Liver (tissue), 9 donors: ENCODE results near the gene ETS2. TPM values are rescaled to one million over a fixed set of nuclear protein-coding genes. Genes with fewer than 3 reads are reported as not detected.

ENCODE experiments used
- DNase-seq: peaks from one replicate; pipeline ENCODE4 v3.0.0-alpha.2; 2017; ENCODE audit warnings: low spot score
- H3K27ac ChIP-seq, 2 donors: one replicate each; pipeline ENCODE4 v1.7.0; 2013; ENCODE audit warnings: inconsistent platforms in 2 of 2, low read length in 2 of 2, control low read depth in 1 of 2, low read depth in 1 of 2, mild to moderate bottlenecking in 1 of 2
- H3K27me3 ChIP-seq, 4 donors: one replicate each; pipeline versions ENCODE4 v1.6.1 to v1.7.0; 2013; ENCODE audit warnings: low read length in 3 of 4, inconsistent platforms in 1 of 4, mild to moderate bottlenecking in 1 of 4, moderate library complexity in 1 of 4; ENCODE audit not compliant: control insufficient read depth in 4 of 4, insufficient read depth in 4 of 4
- H3K36me3 ChIP-seq, 4 donors: one replicate each; pipeline versions ENCODE4 v1.6.1 to v1.7.0; 2013; ENCODE audit warnings: low read length in 3 of 4, mild to moderate bottlenecking in 3 of 4, low read depth in 1 of 4, moderate library complexity in 1 of 4; ENCODE audit not compliant: control insufficient read depth in 4 of 4, insufficient read depth in 3 of 4
- H3K4me1 ChIP-seq, 4 donors: one replicate each; pipeline versions ENCODE4 v1.6.1 to v1.7.0; 2013; ENCODE audit warnings: low read length in 3 of 4, mild to moderate bottlenecking in 3 of 4, moderate library complexity in 1 of 4; ENCODE audit not compliant: control insufficient read depth in 4 of 4, insufficient read depth in 4 of 4
- H3K4me3 ChIP-seq, 3 donors: one replicate each; pipeline versions ENCODE4 v1.6.1 to v1.7.0; 2013; ENCODE audit warnings: low read length in 3 of 3, control low read depth in 1 of 3, low read depth in 1 of 3, mild to moderate bottlenecking in 1 of 3
- H3K9ac ChIP-seq, 2 donors: one replicate each; pipeline ENCODE4 v1.7.0; 2013; ENCODE audit warnings: low read length in 2 of 2, mild to moderate bottlenecking in 2 of 2, moderate library complexity in 2 of 2, control low read depth in 1 of 2, low read depth in 1 of 2
- H3K9me3 ChIP-seq, 4 donors: one replicate each; pipeline versions ENCODE4 v1.6.1 to v1.7.0; 2013; ENCODE audit warnings: low read length in 3 of 4; ENCODE audit not compliant: control insufficient read depth in 4 of 4
- ATF3 ChIP-seq: IDR thresholded peaks from 2 replicates; pipeline ENCODE4 v1.6.1; 2016; ENCODE audit warnings: antibody characterized with exemption
- EGR1 ChIP-seq, 2 donors: IDR thresholded peaks; 2 replicates each; pipeline ENCODE4 v1.6.1; 2016 to 2018; ENCODE audit warnings: antibody characterized with exemption in 2 of 2, low read depth in 2 of 2
- GABPA ChIP-seq, 2 donors: IDR thresholded peaks in 1 of 2; conservative IDR thresholded peaks in 1 of 2; 2 replicates each; pipeline ENCODE4 v1.6.1; 2016; ENCODE audit warnings: antibody characterized with exemption in 2 of 2, mild to moderate bottlenecking in 1 of 2, moderate library complexity in 1 of 2
- HNF4A ChIP-seq, 2 donors: conservative IDR thresholded peaks; 2 replicates each; pipeline ENCODE4 v1.6.1; 2016; ENCODE audit warnings: antibody characterized with exemption in 2 of 2, mild to moderate bottlenecking in 2 of 2
- HNF4G ChIP-seq: IDR thresholded peaks from 2 replicates; pipeline ENCODE4 v1.6.1; 2016; ENCODE audit warnings: antibody characterized with exemption
- MAX ChIP-seq: IDR thresholded peaks from 2 replicates; pipeline ENCODE4 v1.6.1; 2016; ENCODE audit warnings: antibody characterized with exemption
- NR2F2 ChIP-seq: IDR thresholded peaks from 2 replicates; pipeline ENCODE4 v1.6.1; 2016; ENCODE audit warnings: antibody characterized with exemption
- RAD21 ChIP-seq, 2 donors: IDR thresholded peaks; 2 replicates each; pipeline ENCODE4 v1.6.1; 2016; ENCODE audit warnings: antibody characterized with exemption in 2 of 2, mild to moderate bottlenecking in 2 of 2
- REST ChIP-seq: IDR thresholded peaks from 2 replicates; pipeline ENCODE4 v1.6.1; 2016; ENCODE audit warnings: antibody characterized with exemption, mild to moderate bottlenecking
- RXRA ChIP-seq, 2 donors: IDR thresholded peaks; 2 replicates each; pipeline ENCODE4 v1.6.1; 2017 to 2018; ENCODE audit warnings: antibody characterized with exemption in 2 of 2, mild to moderate bottlenecking in 1 of 2
- SP1 ChIP-seq: IDR thresholded peaks from 2 replicates; pipeline ENCODE4 v1.6.1; 2018; ENCODE audit warnings: antibody characterized with exemption, mild to moderate bottlenecking
- TAF1 ChIP-seq: conservative IDR thresholded peaks from 2 replicates; pipeline ENCODE4 v1.6.1; 2016; ENCODE audit warnings: antibody characterized with exemption, mild to moderate bottlenecking
- YY1 ChIP-seq: IDR thresholded peaks from 2 replicates; pipeline ENCODE4 v1.6.1; 2016; ENCODE audit warnings: antibody characterized with exemption, mild to moderate bottlenecking
- ZBTB33 ChIP-seq: IDR thresholded peaks from 2 replicates; pipeline ENCODE4 v1.6.1; 2016; ENCODE audit warnings: antibody characterized with exemption
- WGBS: extraction: QIAGEN DNeasy Blood & Tissue Kit; methylation state at CpG from one replicate; pipeline ENCODE4 v1.1.7; 2013; 5-methylcytosine and 5-hydroxymethylcytosine counted together
- polyA plus RNA-seq, 2 donors: library from polyadenylated mRNA; stranded (reverse) in 1 of 2; unstranded in 1 of 2; fragments of 200-250 nt in 1 of 2; fragments of >200 nt in 1 of 2; fragmentation: Nextera tagmentation in 1 of 2; extraction: Ambion mirVana in 1 of 2; gene quantifications; one replicate each; pipeline versions ENCODE4 v1.2.1 to v1.2.3, GENCODE V29; 2013 to 2015
- total RNA-seq, 2 donors: library from RNA; depleted of rRNA; stranded (reverse); fragments of >200 nt; gene quantifications; one replicate each; pipeline ENCODE4 v1.2.3, GENCODE V29; 2014
- donor health status: healthy.
- donor health status: healthy.
- donor health status: healthy.
- donor health status: healthy.
- donor health status: healthy.

ETS2 gene
- total and polyA plus RNA-seq, 4 donors = 20.2 to 90.7 (median 41.8) TPM

- DNase-seq = no peak
- Histone ChIP-seq H3K4me1 (peaks cover 4 to 27% (median 11%) of the 10 kb centered on the region in 4 donors), H3K4me3 (peak overlapping the region; percentile 75 to 93 (median 92)), H3K9ac (peak overlapping the region; percentile 99 to 100), H3K27ac (peak overlapping the region; percentile 95 to 99), H3K27me3 (no peaks in the 10 kb centered on the region), H3K9me3 (no peaks in the 10 kb centered on the region), H3K36me3 (peaks cover 2 to 16% (median 9%) of the 10 kb centered on the region in 4 donors)
- no peak for TF ChIP-seq SP1
- TF ChIP-seq EGR1 (IDR thresholded peaks at IDR 0.05; ENCODE audit: low read depth in 2 of 2) = no peak
- TF ChIP-seq RXRA (IDR thresholded peaks at IDR 0.05) = peak in 1 of 2 donors; percentile 16
- no peak for TF ChIP-seq ATF3
- under 1% methylated on average over 72 of the region's 72 CpGs for WGBS
These were observed 618 bp downstream of the ETS2 start for GRCh38 chr21:38806153-38806941.

- Histone ChIP-seq H3K4me3 (peak overlapping the region; percentile 75 to 93 (median 92)), H3K4me1 (peaks cover 4 to 31% (median 15%) of the 10 kb centered on the region in 4 donors), H3K9ac (peak overlapping the region; percentile 99 to 100), H3K27me3 (no peaks in the 10 kb centered on the region), H3K36me3 (peaks cover 2 to 21% (median 12%) of the 10 kb centered on the region in 4 donors), H3K27ac (peak overlapping the region; percentile 95 to 99), H3K9me3 (no peaks in the 10 kb centered on the region)
- 4% methylated on average over 9 of the region's 9 CpGs for WGBS
- TF ChIP-seq RXRA (IDR thresholded peaks at IDR 0.05) (peak in 1 of 2 donors; percentile 4), HNF4A (conservative IDR thresholded peaks at IDR 0.05) (no peak)
- DNase-seq = no peak
These were observed 1.2 kb downstream of the ETS2 start for GRCh38 chr21:38806942-38807284.

- DNase-seq = no peak
- Histone ChIP-seq H3K4me3 (peak overlapping the region; percentile 75 to 93 (median 92)), H3K4me1 (peaks cover 4 to 33% (median 16%) of the 10 kb centered on the region in 4 donors), H3K9ac (peak overlapping the region; percentile 99 to 100), H3K27me3 (no peaks in the 10 kb centered on the region), H3K27ac (peak overlapping the region; percentile 95 to 99), H3K9me3 (no peaks in the 10 kb centered on the region), H3K36me3 (peaks cover 2 to 26% (median 14%) of the 10 kb centered on the region in 4 donors)
- 8% methylated on average over 2 of the region's 2 CpGs for WGBS
- no peak for TF ChIP-seq YY1
- peak; percentile 5 for TF ChIP-seq REST
- TF ChIP-seq TAF1 = peak; percentile 23
- no peak for TF ChIP-seq GABPA (IDR thresholded peaks at IDR 0.05 in 1 of 2, conservative IDR thresholded peaks at IDR 0.05 in 1 of 2)
- no peak for TF ChIP-seq ZBTB33
- TF ChIP-seq RAD21 (IDR thresholded peaks at IDR 0.05) = peak in 1 of 2 donors; percentile 8
- no peak for TF ChIP-seq EGR1 (IDR thresholded peaks at IDR 0.05; ENCODE audit: low read depth in 2 of 2)
- no peak for TF ChIP-seq SP1
- TF ChIP-seq ATF3 = no peak
- no peak for TF ChIP-seq HNF4A (conservative IDR thresholded peaks at IDR 0.05)
- TF ChIP-seq HNF4G = no peak
- no peak for TF ChIP-seq MAX
- TF ChIP-seq NR2F2 = no peak
These were observed 1.7 kb downstream of the ETS2 start for GRCh38 chr21:38807441-38807871.
